Fibroblast of lung (primary cell): Measurements from ENCODE around the gene PDCD7. TPM values are rescaled to one million over a fixed set of nuclear protein-coding genes. Genes with fewer than 3 reads are reported as not detected.
"Not testable (repeated sequence)": the region's sequence is repeated elsewhere in the genome, so short reads cannot be mapped to it uniquely, and the experiment has no call there.

Experiments
- DNase-seq, 2 donors: peaks; one replicate each; pipeline versions ENCODE4 v3.0.0 to v3.0.0-alpha.2; 2010; ENCODE audit warnings: low read depth in 2 of 2
- H2AFZ ChIP-seq: 2 replicates; pipeline ENCODE4 v1.5.1; 2012; ENCODE audit warnings: low read length, control low read depth, inconsistent platforms
- H3K27ac ChIP-seq: 2 replicates; pipeline ENCODE4 v1.5.1; 2011; ENCODE audit warnings: low read length, control low read depth; ENCODE audit not compliant: insufficient read depth
- H3K27me3 ChIP-seq: 2 replicates; pipeline ENCODE4 v1.5.1; 2011; ENCODE audit warnings: mild to moderate bottlenecking, low read length; ENCODE audit not compliant: control insufficient read depth, insufficient read depth
- H3K36me3 ChIP-seq: 2 replicates; pipeline ENCODE4 v1.5.1; 2011; ENCODE audit warnings: low read length; ENCODE audit not compliant: control insufficient read depth, insufficient read depth
- H3K4me1 ChIP-seq: 2 replicates; pipeline ENCODE4 v1.5.1; 2011; ENCODE audit warnings: low read length; ENCODE audit not compliant: control insufficient read depth, insufficient read depth; ENCODE audit errors: extremely low read depth
- H3K4me2 ChIP-seq: 2 replicates; pipeline ENCODE4 v1.5.1; 2011; ENCODE audit warnings: low read length, control low read depth; ENCODE audit not compliant: insufficient read depth; ENCODE audit errors: extremely low read depth
- H3K4me3 ChIP-seq, 4 experiments: fragments of 200-600 bp in 1 of 4; sonication (generic) in 1 of 4; replicated peaks in 1 of 4; 2 replicates each; pipeline ENCODE4 v1.5.1; 2011 to 2016; ENCODE audit warnings: low read length in 4 of 4, low read depth in 3 of 4, mild to moderate bottlenecking in 3 of 4, control low read depth in 2 of 4, inconsistent platforms in 1 of 4, mixed read lengths in 1 of 4; ENCODE audit not compliant: insufficient read depth in 1 of 4; ENCODE audit errors: control extremely low read depth in 1 of 4
- H3K79me2 ChIP-seq: 2 replicates; pipeline ENCODE4 v1.5.1; 2012; ENCODE audit warnings: mild to moderate bottlenecking, low read length, inconsistent platforms; ENCODE audit not compliant: control insufficient read depth, insufficient read depth
- H3K9ac ChIP-seq: 2 replicates; pipeline ENCODE4 v1.5.1; 2011; ENCODE audit warnings: mild to moderate bottlenecking, low read length, control low read depth; ENCODE audit not compliant: insufficient read depth
- H3K9me3 ChIP-seq: 2 replicates; pipeline ENCODE4 v1.5.1; 2012; ENCODE audit warnings: low read depth, low read length; ENCODE audit not compliant: control insufficient read depth, insufficient read depth
- H4K20me1 ChIP-seq: 2 replicates; pipeline ENCODE4 v1.5.1; 2011; ENCODE audit warnings: low read length; ENCODE audit not compliant: control insufficient read depth, insufficient read depth; ENCODE audit errors: extremely low read depth
- EZH2 ChIP-seq: IDR thresholded peaks from 2 replicates; pipeline ENCODE4 v1.5.1; 2012; ENCODE audit warnings: low read length, control low read depth, mild to moderate bottlenecking; ENCODE audit errors: missing control alignments
- polyA plus RNA-seq, 2 donors: library from polyadenylated mRNA; depleted of rRNA in 1 of 2; stranded (reverse) in 1 of 2; unstranded in 1 of 2; fragments of >200 nt; gene quantifications; 2 replicates each; pipeline ENCODE4 v1.2.1, GENCODE V29; 2011 to 2012; ENCODE audit warnings: missing spikeins in 1 of 2
- total RNA-seq: library from RNA; depleted of rRNA; stranded (reverse); fragments of >200 nt; gene quantifications from 2 replicates; pipeline ENCODE4 v1.2.1, GENCODE V29; 2014
- TF ChIP-seq, protein P1 (sequence below), 2 donors: IDR thresholded peaks in 1 of 2; conservative IDR thresholded peaks in 1 of 2; 1 replicate in 1 of 2; 2 replicates in 1 of 2; pipeline ENCODE4 v1.5.1; 2011 to 2012; ENCODE audit warnings: low read length in 2 of 2, control low read depth in 1 of 2, inconsistent platforms in 1 of 2, low read depth in 1 of 2, mild to moderate bottlenecking in 1 of 2

The PDCD7 gene
- total and polyA plus RNA-seq, 2 donors (not counting 1 experiment from before 2014, with no cell fraction given), result 17.0 to 21.7 TPM

DNA sequence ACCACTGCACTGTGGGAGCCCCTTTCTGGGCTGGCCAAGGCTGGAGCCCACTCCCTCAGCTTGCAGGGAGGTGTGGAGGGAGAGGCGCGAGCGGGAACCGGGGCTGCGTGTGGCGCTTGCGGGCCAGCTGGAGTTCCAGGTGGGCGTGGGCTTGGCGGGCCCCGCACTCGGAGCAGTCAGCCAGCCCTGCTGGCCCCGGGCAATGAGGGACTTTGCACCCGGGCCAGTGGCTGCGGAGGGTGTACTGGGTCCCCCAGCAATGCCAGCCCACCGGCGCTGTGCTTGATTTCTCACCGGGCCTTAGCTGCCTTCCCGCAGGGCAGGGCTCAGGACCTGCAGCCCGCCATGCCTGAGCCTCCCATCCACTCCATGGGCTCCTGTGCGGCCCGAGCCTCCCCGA, 58.7 kb downstream of the PDCD7 start:
- not testable (repeated sequence) for H3K9ac ChIP-seq, H3K4me2 ChIP-seq, DNase-seq, H2AFZ ChIP-seq, H3K27ac ChIP-seq, H3K9me3 ChIP-seq, H3K27me3 ChIP-seq, H3K36me3 ChIP-seq, H3K4me3 ChIP-seq, H4K20me1 ChIP-seq, H3K79me2 ChIP-seq
- peaks cover 22% of the 10 kb centered on the region for H3K4me1 ChIP-seq

DNA sequence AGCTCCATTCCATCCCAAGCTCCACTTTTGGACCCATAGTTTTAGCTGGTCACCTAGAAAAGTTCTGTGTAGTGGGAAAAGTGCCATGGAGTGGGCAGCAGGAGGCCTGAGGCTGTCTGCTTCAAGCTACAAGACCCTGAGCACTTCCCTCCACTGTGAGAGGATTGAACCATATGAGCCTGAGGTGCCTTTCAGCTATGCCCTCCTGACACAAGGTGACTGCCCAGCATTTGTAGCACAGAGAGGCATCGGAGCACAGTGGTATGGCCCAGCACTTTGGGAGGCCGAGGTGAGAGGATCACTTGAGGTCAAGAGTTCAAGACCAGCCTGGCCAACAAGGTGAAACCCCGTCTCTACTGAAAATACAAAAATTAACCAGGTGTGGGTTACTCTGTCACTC, 61.0 kb downstream of the PDCD7 start:
- no peak overlapping the region for H3K4me3 ChIP-seq
- no peaks in the 10 kb centered on the region for H3K27me3 ChIP-seq
- TF ChIP-seq EZH2, result no peak
- TF ChIP-seq, protein P1, sequence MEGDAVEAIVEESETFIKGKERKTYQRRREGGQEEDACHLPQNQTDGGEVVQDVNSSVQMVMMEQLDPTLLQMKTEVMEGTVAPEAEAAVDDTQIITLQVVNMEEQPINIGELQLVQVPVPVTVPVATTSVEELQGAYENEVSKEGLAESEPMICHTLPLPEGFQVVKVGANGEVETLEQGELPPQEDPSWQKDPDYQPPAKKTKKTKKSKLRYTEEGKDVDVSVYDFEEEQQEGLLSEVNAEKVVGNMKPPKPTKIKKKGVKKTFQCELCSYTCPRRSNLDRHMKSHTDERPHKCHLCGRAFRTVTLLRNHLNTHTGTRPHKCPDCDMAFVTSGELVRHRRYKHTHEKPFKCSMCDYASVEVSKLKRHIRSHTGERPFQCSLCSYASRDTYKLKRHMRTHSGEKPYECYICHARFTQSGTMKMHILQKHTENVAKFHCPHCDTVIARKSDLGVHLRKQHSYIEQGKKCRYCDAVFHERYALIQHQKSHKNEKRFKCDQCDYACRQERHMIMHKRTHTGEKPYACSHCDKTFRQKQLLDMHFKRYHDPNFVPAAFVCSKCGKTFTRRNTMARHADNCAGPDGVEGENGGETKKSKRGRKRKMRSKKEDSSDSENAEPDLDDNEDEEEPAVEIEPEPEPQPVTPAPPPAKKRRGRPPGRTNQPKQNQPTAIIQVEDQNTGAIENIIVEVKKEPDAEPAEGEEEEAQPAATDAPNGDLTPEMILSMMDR (conservative IDR thresholded peaks at IDR 0.05 in 1 of 2, IDR thresholded peaks at IDR 0.05 in 1 of 2; ENCODE audit: low read depth in 1 of 2, low read length in 2 of 2), result no peak
- H2AFZ ChIP-seq, result no peak overlapping the region
- no peak for DNase-seq
- no peak overlapping the region for H3K9ac ChIP-seq
- H3K4me1 ChIP-seq, result peaks cover 36% of the 10 kb centered on the region
- H4K20me1 ChIP-seq, result no peaks in the 10 kb centered on the region
- H3K27ac ChIP-seq, result no peak overlapping the region
- H3K36me3 ChIP-seq, result no peaks in the 10 kb centered on the region
- no peak overlapping the region for H3K4me2 ChIP-seq
- H3K9me3 ChIP-seq, result no peaks in the 10 kb centered on the region
- no peaks in the 10 kb centered on the region for H3K79me2 ChIP-seq

DNA sequence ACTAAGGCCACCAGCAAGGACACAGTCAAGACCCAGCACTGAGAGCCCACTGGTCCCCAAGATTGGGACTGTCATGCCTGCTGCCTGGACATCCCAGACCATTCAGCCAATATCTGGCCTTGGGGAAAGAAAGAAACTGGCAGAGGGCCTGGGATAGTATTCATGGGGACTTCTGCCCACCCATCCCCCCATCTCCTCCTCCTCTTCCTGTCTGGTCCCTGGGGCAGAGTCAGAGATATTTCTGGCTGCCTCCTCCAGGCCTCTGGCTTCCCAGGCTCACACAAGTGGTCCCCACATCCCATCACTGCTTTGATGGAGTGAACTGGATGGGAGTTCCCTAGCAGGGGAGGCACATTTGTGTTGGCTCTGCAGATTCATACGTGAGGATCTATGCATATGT, 61.6 kb downstream of the PDCD7 start:
- H3K4me2 ChIP-seq, result no peak overlapping the region

More for the DNA sequence above, 61.6 kb downstream of the PDCD7 start:
- Histone ChIP-seq H2AFZ (no peak overlapping the region), H3K9me3 (no peaks in the 10 kb centered on the region), H3K36me3 (no peaks in the 10 kb centered on the region), H3K9ac (no peak overlapping the region), H3K79me2 (no peaks in the 10 kb centered on the region), H3K27me3 (no peaks in the 10 kb centered on the region), H3K4me1 (peaks cover 40% of the 10 kb centered on the region), H3K27ac (no peak overlapping the region), H3K4me3 (no peak overlapping the region), H4K20me1 (no peaks in the 10 kb centered on the region)
- TF ChIP-seq, protein P1 (conservative IDR thresholded peaks at IDR 0.05 in 1 of 2, IDR thresholded peaks at IDR 0.05 in 1 of 2; ENCODE audit: low read depth in 1 of 2, low read length in 2 of 2), result no peak
- no peak for TF ChIP-seq EZH2
- DNase-seq, result no peak
